Heart left ventricle (tissue), 13 donors: ENCODE data around the gene MATR3.

Experiments
- CTCF ChIP-seq, 12 donors: fragments of 200-600 bp; sonication (generic) in 4 of 12; IDR thresholded peaks; one replicate each; pipeline versions ENCODE4 v1.5.0 to v1.8.0; 2018 to 2022; ENCODE audit warnings: antibody characterized with exemption in 12 of 12, mild to moderate bottlenecking in 5 of 12
- POLR2A ChIP-seq, 2 donors: fragments of 450-650 bp; IDR thresholded peaks; one replicate each; pipeline ENCODE4 v1.6.1; 2017; ENCODE audit warnings: antibody characterized with exemption in 2 of 2, mild to moderate bottlenecking in 2 of 2, moderate library complexity in 2 of 2
- donor health status: ischemic (EF 13 %, LVEDD 7.1; RV severe dilation, severe dysfunction).
- donor health status: DM: no; HTN: yes; CAD: no.
- donor health status: DM: no; HTN: no; CAD: no.
- donor health status: ischemic (EF 25% LVEDD 6.9; RV normal size, moderate dysfunction).
- donor health status: ischemic (EF 25% LVEDD 5.7; RV mildly dilated, moderate dysfunction).
- donor health status: ischemic (EF 35%, LVEDD 5.7; RV mildly dilated, moderate dysfunction).
- donor health status: nonischemic (EF 11% LVEDD 7.7; RV severe dilation, severe dysfunction).
- donor health status: DM: yes; HTN: yes; CAD: no.
- donor health status: PGD.
- donor health status: ischemic (EF 29% LVEDD 5.4; RV normal size, mild dysfunction).
- donor health status: nonischemic (EF 23%, LVEDD 6.1; RV moderate dilation, normal function).

- TF ChIP-seq CTCF (IDR thresholded peaks at IDR 0.05) (peak in 3 of 12 donors; percentile 29 to 43 (median 42)), POLR2A (IDR thresholded peaks at IDR 0.05) (no peak)
Measured at GRCh38 chr5:139268364-139269202, 25.0 kb upstream of the MATR3 start.
